DMS53 treated with DMSO at 0.1 percent for 48 hours (cell line): Measurements from ENCODE around the gene VCAM1.
"Not testable (repeated sequence)": the region's sequence is repeated elsewhere in the genome, so short reads cannot be mapped to it uniquely, and the experiment has no call there.

ENCODE experiments used
- DNase-seq: peaks from one replicate; lab custom pipeline; 2025; ENCODE audit not compliant: unreplicated experiment; lab: John Stamatoyannopoulos, UW

The VCAM1 gene

GRCh38 chr1:100719490-100719889 is at the start of gene VCAM1:
TSS of gene VCAM1 (plus strand) at chr1:100719742. CDS start at chr1:100719861, 119 bp downstream.
- DNase-seq = no peak

- DNase-seq = no peak
Observed at GRCh38 chr1:100670083-100670482, 49.5 kb upstream of the VCAM1 start.

GRCh38 chr1:100671601-100672000 is 47.9 kb upstream of the VCAM1 start:
- DNase-seq = no peak

- no peak for DNase-seq
Observed at GRCh38 chr1:100683448-100684349, 35.8 kb upstream of the VCAM1 start.

GRCh38 chr1:100699744-100700143 is 19.8 kb upstream of the VCAM1 start:
- DNase-seq = peak; percentile 39

GRCh38 chr1:100700586-100700985 is 19.0 kb upstream of the VCAM1 start:
- no peak for DNase-seq

- DNase-seq = no peak
Observed at GRCh38 chr1:100703052-100703451, 16.5 kb upstream of the VCAM1 start.

GRCh38 chr1:100703716-100704115 is 15.8 kb upstream of the VCAM1 start:
- DNase-seq = no peak

GRCh38 chr1:100704473-100704872 is 15.1 kb upstream of the VCAM1 start:
- no peak for DNase-seq

- no peak for DNase-seq
Observed at GRCh38 chr1:100706296-100706695, 13.2 kb upstream of the VCAM1 start.

- no peak for DNase-seq
Observed at GRCh38 chr1:100706856-100707255, 12.7 kb upstream of the VCAM1 start.

GRCh38 chr1:100708476-100709062 is 11.0 kb upstream of the VCAM1 start:
- no peak for DNase-seq

- no peak for DNase-seq
Observed at GRCh38 chr1:100710906-100711682, 8.4 kb upstream of the VCAM1 start.

GRCh38 chr1:100713027-100713426 is 6.5 kb upstream of the VCAM1 start:
- DNase-seq = not testable (repeated sequence)

- DNase-seq = peak; percentile 26
Observed at GRCh38 chr1:100713626-100714025, 5.9 kb upstream of the VCAM1 start.

GRCh38 chr1:100714599-100714998 is 4.9 kb upstream of the VCAM1 start:
- no peak for DNase-seq

- no peak for DNase-seq
Observed at GRCh38 chr1:100717218-100717617, 2.3 kb upstream of the VCAM1 start.

- DNase-seq = peak; percentile 9
Observed at GRCh38 chr1:100718581-100718980, 961 bp upstream of the VCAM1 start.

- DNase-seq = no peak
Observed at GRCh38 chr1:100720101-100720500, 559 bp downstream of the VCAM1 start.

GRCh38 chr1:100720751-100721150 is 1.2 kb downstream of the VCAM1 start:
- DNase-seq = no peak

- no peak for DNase-seq
Observed at GRCh38 chr1:100721526-100722207, 2.1 kb downstream of the VCAM1 start.
